Measurements from ENCODE around the gene UBE2D4. TPM values are rescaled to one million over a fixed set of nuclear protein-coding genes. Genes with fewer than 3 reads are reported as not detected.
A peak's percentile ranks its signal among the peaks of the same experiment; 100 is the strongest.
"Not testable (repeated sequence)": the region's sequence is repeated elsewhere in the genome, so short reads cannot be mapped to it uniquely, and the experiment has no call there.

UBE2D4 gene
- polyA plus RNA-seq, 4 donors: 10.2 to 13.6 (median 11.8) TPM

DNA sequence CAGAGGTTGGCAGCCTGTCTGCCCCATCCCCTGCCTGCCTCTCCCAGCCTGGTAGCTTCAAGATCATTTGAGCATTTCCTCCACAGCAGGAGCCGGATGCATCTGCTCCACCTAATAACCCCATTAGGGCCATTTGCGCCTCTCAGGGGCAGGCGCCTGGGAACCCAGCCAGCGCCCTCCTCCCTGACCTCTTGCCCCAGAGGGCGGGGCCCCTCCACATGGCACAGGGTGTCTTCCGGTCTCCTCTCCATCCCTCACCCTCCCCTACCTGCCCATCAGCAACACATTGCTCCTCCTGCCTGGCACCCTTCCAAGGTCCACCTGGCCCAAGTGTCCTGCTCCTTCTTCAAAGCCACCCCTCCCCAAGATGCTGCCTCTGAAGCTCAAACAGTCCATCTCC lies 56.6 kb downstream of the UBE2D4 start:
- H3K27me3 ChIP-seq (ENCODE audit: control insufficient read depth in 3 of 3, insufficient read depth in 3 of 3, low read length in 3 of 3); DNase-seq; H3K4me3 ChIP-seq (ENCODE audit: low read depth in 1 of 3, low read length in 3 of 3); H3K9me3 ChIP-seq (ENCODE audit: control insufficient read depth in 2 of 2, insufficient read depth in 1 of 2, low read depth in 1 of 2, low read length in 1 of 2); FAIRE-seq; H3K36me3 ChIP-seq (ENCODE audit: control insufficient read depth in 3 of 3, insufficient read depth in 2 of 3, low read depth in 1 of 3, low read length in 3 of 3); H3K27ac ChIP-seq (ENCODE audit: low read depth in 1 of 3, low read length in 2 of 3); H3K4me1 ChIP-seq (ENCODE audit: control insufficient read depth in 3 of 3, insufficient read depth in 2 of 3, low read depth in 1 of 3, low read length in 2 of 3): not testable (repeated sequence)
- WGBS, 3 donors: 31% methylated on average over 2 of the region's 6 CpGs; no CpG with 5 or more reads in 2 of the 3 donors

DNA sequence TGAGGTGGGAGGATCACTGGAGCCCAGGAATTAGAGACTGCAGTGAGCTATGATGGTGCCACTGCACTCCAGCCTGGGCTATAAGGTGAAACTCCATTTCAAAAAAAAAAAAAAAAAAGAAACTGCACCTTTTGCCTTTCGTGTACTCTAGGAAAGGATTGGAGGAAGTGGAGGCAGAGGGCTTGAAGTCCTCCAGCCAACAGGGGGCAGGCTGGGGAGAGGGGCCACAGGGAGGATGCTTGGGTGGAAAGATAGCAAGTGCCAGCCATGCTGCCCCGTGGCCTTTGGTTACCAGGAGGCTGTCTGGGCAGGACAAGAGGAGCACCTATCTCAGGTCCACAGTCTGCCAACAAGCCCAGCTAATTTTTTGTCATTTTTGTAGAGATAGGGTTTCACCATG lies 57.5 kb downstream of the UBE2D4 start:
- H3K4me1 ChIP-seq (ENCODE audit: control insufficient read depth in 3 of 3, insufficient read depth in 2 of 3, low read depth in 1 of 3, low read length in 2 of 3); H3K9me3 ChIP-seq (ENCODE audit: control insufficient read depth in 2 of 2, insufficient read depth in 1 of 2, low read depth in 1 of 2, low read length in 1 of 2); FAIRE-seq; H3K36me3 ChIP-seq (ENCODE audit: control insufficient read depth in 3 of 3, insufficient read depth in 2 of 3, low read depth in 1 of 3, low read length in 3 of 3); H3K27ac ChIP-seq (ENCODE audit: low read depth in 1 of 3, low read length in 2 of 3); H3K4me3 ChIP-seq (ENCODE audit: low read depth in 1 of 3, low read length in 3 of 3); DNase-seq; H3K27me3 ChIP-seq (ENCODE audit: control insufficient read depth in 3 of 3, insufficient read depth in 3 of 3, low read length in 3 of 3): not testable (repeated sequence)
- WGBS, 3 donors: 0 to 78% (median 72%) methylated on average over 1 of the region's 2 CpGs

DNA sequence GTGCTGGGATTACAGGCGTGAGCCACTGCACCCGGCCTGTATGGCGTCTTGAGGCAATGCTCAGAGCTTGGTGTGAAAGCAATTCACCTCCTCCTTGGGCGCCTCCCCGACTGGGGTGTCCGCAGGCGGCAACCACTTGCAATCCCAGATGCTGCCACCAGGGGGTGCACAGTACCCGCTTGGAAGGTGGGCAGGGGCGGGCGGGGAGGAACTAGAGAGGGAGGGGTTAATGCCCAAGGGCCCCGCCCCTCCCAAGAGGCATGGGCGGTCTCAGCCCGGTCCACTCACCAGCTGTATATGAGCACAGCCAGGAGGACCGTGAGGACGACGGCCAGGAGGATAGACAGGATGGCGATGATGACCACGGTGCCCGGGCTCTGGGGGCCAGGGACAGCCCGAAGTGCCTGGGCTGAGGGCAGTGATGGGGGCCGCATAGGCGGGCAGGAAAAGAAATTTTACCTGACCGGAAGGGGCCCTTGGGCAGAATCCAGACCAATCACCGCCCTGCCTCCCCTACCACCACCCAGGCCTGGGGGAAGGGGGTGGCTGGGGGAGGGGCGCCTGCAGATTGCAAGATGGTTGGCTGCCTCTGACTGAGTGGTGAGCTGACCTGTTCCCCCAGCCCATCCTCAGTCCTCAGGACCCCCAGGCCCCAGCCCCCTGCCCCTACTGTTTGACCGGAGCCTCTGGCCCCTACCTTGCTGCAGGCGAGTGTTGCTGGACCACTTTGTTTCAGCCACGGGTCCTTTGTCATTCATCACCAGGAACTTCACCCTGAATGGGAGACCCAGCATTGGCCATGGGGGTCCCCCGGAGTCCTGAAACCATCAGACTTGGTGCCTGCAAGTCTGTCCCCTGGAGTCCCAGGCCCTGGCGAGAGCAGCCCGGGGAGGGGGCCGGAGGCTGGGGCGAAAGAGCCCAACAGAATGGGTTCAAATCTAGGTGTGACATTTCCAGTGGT lies 59.9 kb downstream of the UBE2D4 start:
- 25 to 35% (median 27%) methylated on average over 13 to 31 of the region's 33 CpGs for WGBS, 3 donors
- not testable (repeated sequence) for H3K27me3 ChIP-seq (ENCODE audit: control insufficient read depth in 3 of 3, insufficient read depth in 3 of 3, low read length in 3 of 3); H3K4me1 ChIP-seq (ENCODE audit: control insufficient read depth in 3 of 3, insufficient read depth in 2 of 3, low read depth in 1 of 3, low read length in 2 of 3); H3K27ac ChIP-seq (ENCODE audit: low read depth in 1 of 3, low read length in 2 of 3); H3K4me3 ChIP-seq (ENCODE audit: low read depth in 1 of 3, low read length in 3 of 3); FAIRE-seq; H3K9me3 ChIP-seq (ENCODE audit: control insufficient read depth in 2 of 2, insufficient read depth in 1 of 2, low read depth in 1 of 2, low read length in 1 of 2); H3K36me3 ChIP-seq (ENCODE audit: control insufficient read depth in 3 of 3, insufficient read depth in 2 of 3, low read depth in 1 of 3, low read length in 3 of 3)
- DNase-seq: peak; percentile 56 to 80

DNA sequence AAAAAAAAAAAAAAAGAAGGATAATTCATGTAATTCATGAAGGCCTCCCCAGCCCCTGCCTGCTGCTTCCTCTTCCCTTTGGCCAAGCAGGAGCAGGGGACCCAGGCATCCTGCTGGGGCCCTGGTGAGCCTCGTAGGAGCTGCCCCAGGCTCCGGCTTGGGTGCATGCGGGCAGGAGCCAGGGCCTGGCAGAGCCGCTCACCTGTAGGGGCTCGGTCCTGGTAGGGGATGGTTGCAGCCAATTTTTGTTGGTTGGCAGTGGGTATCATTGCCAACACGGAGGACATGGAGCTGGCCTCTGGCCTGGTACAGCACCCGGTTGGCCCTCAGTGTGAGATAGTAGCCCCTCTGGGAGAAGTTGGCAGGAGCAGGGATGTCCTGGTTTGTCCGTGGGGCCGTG lies 61.2 kb downstream of the UBE2D4 start:
- H3K27ac ChIP-seq (ENCODE audit: low read depth in 1 of 3, low read length in 2 of 3); H3K4me3 ChIP-seq (ENCODE audit: low read depth in 1 of 3, low read length in 3 of 3); DNase-seq; H3K27me3 ChIP-seq (ENCODE audit: control insufficient read depth in 3 of 3, insufficient read depth in 3 of 3, low read length in 3 of 3); FAIRE-seq; H3K4me1 ChIP-seq (ENCODE audit: control insufficient read depth in 3 of 3, insufficient read depth in 2 of 3, low read depth in 1 of 3, low read length in 2 of 3); H3K9me3 ChIP-seq (ENCODE audit: control insufficient read depth in 2 of 2, insufficient read depth in 1 of 2, low read depth in 1 of 2, low read length in 1 of 2); H3K36me3 ChIP-seq (ENCODE audit: control insufficient read depth in 3 of 3, insufficient read depth in 2 of 3, low read depth in 1 of 3, low read length in 3 of 3): not testable (repeated sequence)
- 87 to 95% (median 94%) methylated on average over 4 to 8 of the region's 9 CpGs for WGBS, 3 donors

DNA sequence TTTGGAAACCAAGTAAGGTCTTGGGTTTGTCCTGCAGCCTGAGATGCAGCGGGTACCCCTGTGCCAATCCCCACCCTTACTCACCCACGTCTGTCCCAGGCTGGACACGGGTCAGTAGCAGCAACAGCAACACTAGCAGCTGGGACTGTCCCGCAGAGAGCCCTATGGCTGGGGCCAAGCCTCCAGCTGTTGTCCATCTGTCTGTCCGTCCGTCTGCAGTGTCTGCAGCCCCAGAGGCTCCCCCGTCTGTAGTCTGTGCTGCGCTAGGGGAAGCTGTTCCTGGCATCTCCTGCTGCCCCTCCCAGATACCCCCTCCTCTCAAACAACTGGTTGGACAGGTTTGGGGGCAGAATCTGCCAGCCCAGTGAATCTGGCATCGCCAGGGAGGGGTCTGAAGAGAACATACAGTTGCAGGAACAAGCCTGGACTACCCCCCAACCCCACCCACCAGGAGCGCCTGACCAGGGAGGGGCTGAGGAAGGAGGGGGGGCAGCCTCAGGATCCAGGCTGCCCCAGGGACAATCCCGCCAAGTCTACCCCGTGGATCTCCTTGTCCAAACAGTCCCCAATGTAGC lies 63.9 kb downstream of the UBE2D4 start:
- H3K4me1 ChIP-seq (ENCODE audit: control insufficient read depth in 3 of 3, insufficient read depth in 2 of 3, low read depth in 1 of 3, low read length in 2 of 3); H3K27me3 ChIP-seq (ENCODE audit: control insufficient read depth in 3 of 3, insufficient read depth in 3 of 3, low read length in 3 of 3); H3K4me3 ChIP-seq (ENCODE audit: low read depth in 1 of 3, low read length in 3 of 3); H3K36me3 ChIP-seq (ENCODE audit: control insufficient read depth in 3 of 3, insufficient read depth in 2 of 3, low read depth in 1 of 3, low read length in 3 of 3); H3K27ac ChIP-seq (ENCODE audit: low read depth in 1 of 3, low read length in 2 of 3); H3K9me3 ChIP-seq (ENCODE audit: control insufficient read depth in 2 of 2, insufficient read depth in 1 of 2, low read depth in 1 of 2, low read length in 1 of 2); FAIRE-seq; DNase-seq: not testable (repeated sequence)
- whole genome bisulfite sequencing, 3 donors: 71 to 78% (median 72%) methylated on average over 10 to 12 of the region's 12 CpGs

DNA sequence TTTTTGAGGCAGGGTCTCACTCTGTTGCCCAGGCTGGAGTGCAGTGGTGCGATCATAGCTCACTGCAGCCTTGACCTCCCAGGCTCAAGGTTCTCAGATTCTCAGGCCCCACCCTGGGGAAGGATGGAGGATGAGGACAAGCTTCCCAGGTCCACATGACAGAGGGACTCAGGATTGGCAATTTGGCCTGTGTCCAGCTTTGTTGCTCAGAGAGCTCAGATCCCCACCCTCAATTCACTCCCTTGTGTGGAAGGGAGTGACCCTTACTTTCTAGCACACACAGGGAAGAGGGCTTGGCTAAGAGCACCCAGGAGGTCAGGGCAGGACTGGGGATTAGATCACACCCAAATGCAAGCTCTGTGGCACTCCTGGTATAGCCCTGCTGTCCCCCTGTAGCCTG lies 64.6 kb downstream of the UBE2D4 start:
- not testable (repeated sequence) for H3K27ac ChIP-seq (ENCODE audit: low read depth in 1 of 3, low read length in 2 of 3); H3K4me1 ChIP-seq (ENCODE audit: control insufficient read depth in 3 of 3, insufficient read depth in 2 of 3, low read depth in 1 of 3, low read length in 2 of 3); H3K9me3 ChIP-seq (ENCODE audit: control insufficient read depth in 2 of 2, insufficient read depth in 1 of 2, low read depth in 1 of 2, low read length in 1 of 2); H3K4me3 ChIP-seq (ENCODE audit: low read depth in 1 of 3, low read length in 3 of 3); DNase-seq; H3K27me3 ChIP-seq (ENCODE audit: control insufficient read depth in 3 of 3, insufficient read depth in 3 of 3, low read length in 3 of 3); FAIRE-seq; H3K36me3 ChIP-seq (ENCODE audit: control insufficient read depth in 3 of 3, insufficient read depth in 2 of 3, low read depth in 1 of 3, low read length in 3 of 3)
- WGBS, 3 donors: 91 to 100% (median 100%) methylated on average over 1 of the region's 1 CpG

DNA sequence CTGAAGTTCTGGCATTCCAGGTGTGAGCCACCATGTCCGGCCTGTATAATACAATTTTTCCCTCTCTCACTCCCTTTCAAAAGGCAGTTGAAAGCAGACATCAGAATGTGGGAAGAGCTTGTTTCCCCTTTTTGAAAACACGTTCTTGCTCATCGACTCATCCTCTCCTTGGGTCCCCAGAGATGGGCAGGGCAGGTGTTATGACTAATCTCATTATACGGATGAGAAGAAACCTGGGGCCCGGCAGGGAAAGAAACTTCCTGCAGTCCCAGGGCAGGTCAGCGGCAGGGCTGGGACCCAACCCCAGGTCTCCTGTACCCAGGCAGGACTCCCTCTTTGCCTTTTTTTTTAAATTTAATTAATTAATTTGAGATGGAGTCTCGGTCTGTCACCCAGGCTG lies 66.7 kb downstream of the UBE2D4 start:
- not testable (repeated sequence) for H3K36me3 ChIP-seq (ENCODE audit: control insufficient read depth in 3 of 3, insufficient read depth in 2 of 3, low read depth in 1 of 3, low read length in 3 of 3); H3K9me3 ChIP-seq (ENCODE audit: control insufficient read depth in 2 of 2, insufficient read depth in 1 of 2, low read depth in 1 of 2, low read length in 1 of 2); FAIRE-seq; H3K27ac ChIP-seq (ENCODE audit: low read depth in 1 of 3, low read length in 2 of 3); H3K27me3 ChIP-seq (ENCODE audit: control insufficient read depth in 3 of 3, insufficient read depth in 3 of 3, low read length in 3 of 3); DNase-seq; H3K4me3 ChIP-seq (ENCODE audit: low read depth in 1 of 3, low read length in 3 of 3); H3K4me1 ChIP-seq (ENCODE audit: control insufficient read depth in 3 of 3, insufficient read depth in 2 of 3, low read depth in 1 of 3, low read length in 2 of 3)
- 75 to 92% (median 87%) methylated on average over 6 to 7 of the region's 7 CpGs for WGBS, 3 donors

DNA sequence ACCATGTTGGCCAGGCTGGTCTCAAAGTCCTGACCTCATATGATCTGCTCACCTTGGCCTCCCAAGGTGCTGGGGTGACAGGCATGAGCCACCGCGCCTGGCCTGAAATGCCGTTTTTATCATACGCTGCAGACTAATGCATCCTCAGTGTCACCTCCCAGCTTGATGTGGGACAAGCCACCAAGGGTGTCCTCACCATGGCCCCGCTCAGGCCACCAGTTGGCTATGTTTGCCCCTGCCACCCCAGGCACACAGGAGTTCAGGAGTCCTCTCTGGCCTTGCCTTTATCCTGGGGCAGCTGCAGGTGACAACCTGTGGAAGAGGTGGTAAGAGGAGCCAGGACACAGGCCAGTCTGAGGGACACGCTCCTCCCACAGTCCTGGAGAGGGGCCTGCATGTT lies 68.4 kb downstream of the UBE2D4 start:
- not testable (repeated sequence) for H3K36me3 ChIP-seq (ENCODE audit: control insufficient read depth in 3 of 3, insufficient read depth in 2 of 3, low read depth in 1 of 3, low read length in 3 of 3); DNase-seq; FAIRE-seq; H3K4me1 ChIP-seq (ENCODE audit: control insufficient read depth in 3 of 3, insufficient read depth in 2 of 3, low read depth in 1 of 3, low read length in 2 of 3); H3K27ac ChIP-seq (ENCODE audit: low read depth in 1 of 3, low read length in 2 of 3); H3K4me3 ChIP-seq (ENCODE audit: low read depth in 1 of 3, low read length in 3 of 3); H3K27me3 ChIP-seq (ENCODE audit: control insufficient read depth in 3 of 3, insufficient read depth in 3 of 3, low read length in 3 of 3); H3K9me3 ChIP-seq (ENCODE audit: control insufficient read depth in 2 of 2, insufficient read depth in 1 of 2, low read depth in 1 of 2, low read length in 1 of 2)
- WGBS, 3 donors: 89 to 98% (median 98%) methylated on average over 4 to 6 of the region's 6 CpGs

Data from small intestine (tissue), 7 donors.